HUES48 (cell line): Measurements from ENCODE around the gene MROH2A.

Experiments
- H3K27ac ChIP-seq: one replicate; pipeline ENCODE4 v1.7.0; 2013; ENCODE audit warnings: low read depth, low read length, inconsistent platforms
- H3K27me3 ChIP-seq: 2 replicates; pipeline ENCODE4 v1.6.1; 2013; ENCODE audit warnings: mild to moderate bottlenecking, low read length; ENCODE audit not compliant: control insufficient read depth, insufficient read depth
- H3K36me3 ChIP-seq: 2 replicates; pipeline ENCODE4 v1.6.1; 2013; ENCODE audit warnings: low read length; ENCODE audit not compliant: control insufficient read depth, insufficient read depth
- H3K4me1 ChIP-seq: 2 replicates; pipeline ENCODE4 v1.6.1; 2013; ENCODE audit warnings: mild to moderate bottlenecking, low read length; ENCODE audit not compliant: control insufficient read depth, insufficient read depth
- H3K4me3 ChIP-seq: 2 replicates; pipeline ENCODE4 v1.5.1; 2013; ENCODE audit warnings: mild to moderate bottlenecking, low read depth, low read length
- H3K9ac ChIP-seq: 2 replicates; pipeline ENCODE4 v1.6.1; 2013; ENCODE audit warnings: mild to moderate bottlenecking, low read depth, low read length, moderate library complexity
- H3K9me3 ChIP-seq: 2 replicates; pipeline ENCODE4 v1.6.1; 2013; ENCODE audit warnings: low read length; ENCODE audit not compliant: control insufficient read depth, insufficient read depth

The MROH2A gene

GRCh38 chr2:233792720-233793119 lies 14.6 kb downstream of the MROH2A start:
- no peak overlapping the region for H3K27ac ChIP-seq
- H3K9me3 ChIP-seq = 0 out of 2 replicates have a peak, but pooled peaks cover under 1% of the 10 kb centered on the region
- H3K36me3 ChIP-seq = no peaks in the 10 kb centered on the region
- H3K9ac ChIP-seq = no peak overlapping the region
- no peaks in the 10 kb centered on the region for H3K27me3 ChIP-seq
- H3K4me1 ChIP-seq = no peaks in the 10 kb centered on the region
- H3K4me3 ChIP-seq = no peak overlapping the region

- H3K9me3 ChIP-seq = 0 out of 2 replicates have a peak, but pooled peaks cover 6% of the 10 kb centered on the region
- H3K9ac ChIP-seq = no peak overlapping the region
- H3K4me3 ChIP-seq = no peak overlapping the region
- H3K36me3 ChIP-seq = no peaks in the 10 kb centered on the region
- H3K4me1 ChIP-seq = no peaks in the 10 kb centered on the region
- H3K27ac ChIP-seq = no peak overlapping the region
- no peaks in the 10 kb centered on the region for H3K27me3 ChIP-seq
Measured at GRCh38 chr2:233793465-233794127, 15.5 kb downstream of the MROH2A start.

GRCh38 chr2:233794128-233794658 lies 16.1 kb downstream of the MROH2A start:
- H3K4me1 ChIP-seq = no peaks in the 10 kb centered on the region
- no peak overlapping the region for H3K4me3 ChIP-seq
- H3K27ac ChIP-seq = no peak overlapping the region
- H3K9ac ChIP-seq = no peak overlapping the region
- no peaks in the 10 kb centered on the region for H3K36me3 ChIP-seq
- no peaks in the 10 kb centered on the region for H3K27me3 ChIP-seq
- H3K9me3 ChIP-seq = peaks cover 6% of the 10 kb centered on the region; the same call in 1 of the 2 replicates

- no peak overlapping the region for H3K27ac ChIP-seq
- H3K36me3 ChIP-seq = no peaks in the 10 kb centered on the region
- H3K9ac ChIP-seq = no peak overlapping the region
- peaks cover 6% of the 10 kb centered on the region; the same call in 1 of the 2 replicates for H3K9me3 ChIP-seq
- H3K4me3 ChIP-seq = no peak overlapping the region
- H3K27me3 ChIP-seq = no peaks in the 10 kb centered on the region
- H3K4me1 ChIP-seq = no peaks in the 10 kb centered on the region
Measured at GRCh38 chr2:233795735-233796171, 17.6 kb downstream of the MROH2A start.

GRCh38 chr2:233796254-233796653 lies 18.1 kb downstream of the MROH2A start:
- Histone ChIP-seq H3K4me1 (no peaks in the 10 kb centered on the region), H3K4me3 (no peak overlapping the region), H3K9ac (no peak overlapping the region), H3K27me3 (no peaks in the 10 kb centered on the region), H3K9me3 (peaks cover 6% of the 10 kb centered on the region), H3K27ac (no peak overlapping the region), H3K36me3 (no peaks in the 10 kb centered on the region)

- no peaks in the 10 kb centered on the region for H3K27me3 ChIP-seq
- H3K4me1 ChIP-seq = no peaks in the 10 kb centered on the region
- H3K9me3 ChIP-seq = peaks cover 6% of the 10 kb centered on the region
- H3K36me3 ChIP-seq = no peaks in the 10 kb centered on the region
- no peak overlapping the region for H3K9ac ChIP-seq
- H3K27ac ChIP-seq = no peak overlapping the region
- H3K4me3 ChIP-seq = no peak overlapping the region
Measured at GRCh38 chr2:233798335-233799086, 20.4 kb downstream of the MROH2A start.

- H3K4me1 ChIP-seq = no peaks in the 10 kb centered on the region
- H3K27me3 ChIP-seq = no peaks in the 10 kb centered on the region
- H3K4me3 ChIP-seq = no peak overlapping the region
- H3K9me3 ChIP-seq = peaks cover 6% of the 10 kb centered on the region
- no peaks in the 10 kb centered on the region for H3K36me3 ChIP-seq
- H3K27ac ChIP-seq = no peak overlapping the region
- H3K9ac ChIP-seq = no peak overlapping the region
Measured at GRCh38 chr2:233799087-233799665, 21.0 kb downstream of the MROH2A start.

GRCh38 chr2:233799716-233800115 lies 21.6 kb downstream of the MROH2A start:
- H3K36me3 ChIP-seq = no peaks in the 10 kb centered on the region
- H3K9me3 ChIP-seq = peaks cover 6% of the 10 kb centered on the region
- no peaks in the 10 kb centered on the region for H3K4me1 ChIP-seq
- H3K27me3 ChIP-seq = no peaks in the 10 kb centered on the region
- no peak overlapping the region for H3K9ac ChIP-seq
- no peak overlapping the region for H3K27ac ChIP-seq
- H3K4me3 ChIP-seq = no peak overlapping the region

- Histone ChIP-seq H3K27me3 (no peaks in the 10 kb centered on the region), H3K4me1 (no peaks in the 10 kb centered on the region), H3K9me3 (peaks cover 6% of the 10 kb centered on the region)
Measured at GRCh38 chr2:233800208-233800607, 22.1 kb downstream of the MROH2A start.

GRCh38 chr2:233801357-233802131 lies 23.4 kb downstream of the MROH2A start:
- no peak overlapping the region for H3K27ac ChIP-seq
- H3K4me1 ChIP-seq = no peaks in the 10 kb centered on the region
- no peak overlapping the region for H3K4me3 ChIP-seq
- H3K9me3 ChIP-seq = peaks cover 6% of the 10 kb centered on the region
- no peak overlapping the region for H3K9ac ChIP-seq
- no peaks in the 10 kb centered on the region for H3K36me3 ChIP-seq
- no peaks in the 10 kb centered on the region for H3K27me3 ChIP-seq

More at GRCh38 chr2:233800208-233800607, 22.1 kb downstream of the MROH2A start:
- H3K9ac ChIP-seq = no peak overlapping the region
- H3K36me3 ChIP-seq = no peaks in the 10 kb centered on the region
- no peak overlapping the region for H3K4me3 ChIP-seq
- no peak overlapping the region for H3K27ac ChIP-seq
